ENCODE measurements around the gene ULK2.

GRCh38 chr17:19755821-19756510 lies 111.8 kb downstream of the ULK2 start:
- no peak for TF ChIP-seq POLR2A (IDR thresholded peaks at IDR 0.05; ENCODE audit: low read length)
- TF ChIP-seq GATA1 (IDR thresholded peaks at IDR 0.05; ENCODE audit: low read depth, low read length), result no peak

Measured in erythroblast (primary cell).